Measurements from ENCODE around the gene FOXK2.
"Not testable (repeated sequence)": the region's sequence is repeated elsewhere in the genome, so short reads cannot be mapped to it uniquely, and the experiment has no call there.

Gene FOXK2

DNA sequence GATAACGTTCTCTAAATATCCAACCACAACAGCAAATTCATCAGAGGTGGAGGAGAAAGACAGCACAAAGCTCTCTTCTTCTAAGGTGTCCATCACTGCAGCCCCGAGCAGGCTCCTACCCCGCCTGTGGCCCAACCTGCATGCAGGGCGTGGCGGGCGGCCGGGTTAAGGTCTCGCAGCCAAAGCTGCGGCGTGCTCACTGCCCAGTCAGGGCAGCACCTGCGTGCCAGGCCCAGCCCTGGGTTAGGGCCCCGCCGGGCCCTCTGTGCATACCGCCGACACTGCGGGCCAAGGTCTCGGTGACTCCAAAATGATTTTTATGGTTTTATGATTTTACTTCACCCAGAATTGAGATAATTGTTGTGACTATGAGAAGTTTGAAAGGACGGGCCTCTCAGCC is 57.8 kb downstream of the FOXK2 start:
- no peak for TF ChIP-seq CREB5 (CRISPR knock-in tag; IDR thresholded peaks at IDR 0.05; ENCODE audit: low read depth)
- TF ChIP-seq PATZ1 (CRISPR knock-in tag; IDR thresholded peaks at IDR 0.05; ENCODE audit: borderline replicate concordance), result no peak
- no peak for TF ChIP-seq ZNF70 (CRISPR knock-in tag; IDR thresholded peaks at IDR 0.05)
- no peak for TF ChIP-seq OSR1 (CRISPR knock-in tag; IDR thresholded peaks at IDR 0.05)
- no peak for TF ChIP-seq ESRRG (CRISPR knock-in tag; IDR thresholded peaks at IDR 0.05)
- TF ChIP-seq CSDC2 (CRISPR knock-in tag; IDR thresholded peaks at IDR 0.05), result no peak
- TF ChIP-seq TSHZ2 (CRISPR knock-in tag; IDR thresholded peaks at IDR 0.05), result no peak
- no peak for TF ChIP-seq SNAI2 (CRISPR knock-in tag; IDR thresholded peaks at IDR 0.05)
- TF ChIP-seq, protein P1, sequence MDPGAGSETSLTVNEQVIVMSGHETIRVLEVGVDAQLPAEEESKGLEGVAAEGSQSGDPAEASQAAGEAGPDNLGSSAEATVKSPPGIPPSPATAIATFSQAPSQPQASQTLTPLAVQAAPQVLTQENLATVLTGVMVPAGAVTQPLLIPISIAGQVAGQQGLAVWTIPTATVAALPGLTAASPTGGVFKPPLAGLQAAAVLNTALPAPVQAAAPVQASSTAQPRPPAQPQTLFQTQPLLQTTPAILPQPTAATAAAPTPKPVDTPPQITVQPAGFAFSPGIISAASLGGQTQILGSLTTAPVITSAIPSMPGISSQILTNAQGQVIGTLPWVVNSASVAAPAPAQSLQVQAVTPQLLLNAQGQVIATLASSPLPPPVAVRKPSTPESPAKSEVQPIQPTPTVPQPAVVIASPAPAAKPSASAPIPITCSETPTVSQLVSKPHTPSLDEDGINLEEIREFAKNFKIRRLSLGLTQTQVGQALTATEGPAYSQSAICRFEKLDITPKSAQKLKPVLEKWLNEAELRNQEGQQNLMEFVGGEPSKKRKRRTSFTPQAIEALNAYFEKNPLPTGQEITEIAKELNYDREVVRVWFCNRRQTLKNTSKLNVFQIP (CRISPR knock-in tag; IDR thresholded peaks at IDR 0.05; ENCODE audit: borderline replicate concordance, low read depth), result no peak
- TF ChIP-seq ZNF8 (CRISPR knock-in tag; IDR thresholded peaks at IDR 0.05), result no peak
- no peak for TF ChIP-seq ISL1 (CRISPR knock-in tag; IDR thresholded peaks at IDR 0.05)
- no peak for TF ChIP-seq ZFP3 (CRISPR knock-in tag; IDR thresholded peaks at IDR 0.05)
- no peak for TF ChIP-seq ARNTL (CRISPR knock-in tag; IDR thresholded peaks at IDR 0.05; ENCODE audit: borderline replicate concordance, low read depth)
- no peak for TF ChIP-seq ZFP30 (CRISPR knock-in tag; IDR thresholded peaks at IDR 0.05)
- no peak for TF ChIP-seq ZNF565 (CRISPR knock-in tag; conservative IDR thresholded peaks at IDR 0.05; ENCODE audit: low read depth)
- no peak for TF ChIP-seq TCF4 (CRISPR knock-in tag; IDR thresholded peaks at IDR 0.05; ENCODE audit: borderline replicate concordance)
- TF ChIP-seq BACH2 (CRISPR knock-in tag; IDR thresholded peaks at IDR 0.05; ENCODE audit: borderline replicate concordance), result no peak
- TF ChIP-seq GLIS3 (CRISPR knock-in tag; IDR thresholded peaks at IDR 0.05), result no peak
- TF ChIP-seq ZC3H10 (CRISPR knock-in tag; IDR thresholded peaks at IDR 0.05), result no peak

GRCh38 chr17:82579969-82580368 is 60.4 kb downstream of the FOXK2 start:
- ATAC-seq, result not testable (repeated sequence)

More for the DNA sequence above, 57.8 kb downstream of the FOXK2 start:
- no peak for ATAC-seq

- ATAC-seq, result no peak
- no peak for TF ChIP-seq ZC3H10 (CRISPR knock-in tag; IDR thresholded peaks at IDR 0.05)
Measured at GRCh38 chr17:82582213-82582612, 62.7 kb downstream of the FOXK2 start.

DNA sequence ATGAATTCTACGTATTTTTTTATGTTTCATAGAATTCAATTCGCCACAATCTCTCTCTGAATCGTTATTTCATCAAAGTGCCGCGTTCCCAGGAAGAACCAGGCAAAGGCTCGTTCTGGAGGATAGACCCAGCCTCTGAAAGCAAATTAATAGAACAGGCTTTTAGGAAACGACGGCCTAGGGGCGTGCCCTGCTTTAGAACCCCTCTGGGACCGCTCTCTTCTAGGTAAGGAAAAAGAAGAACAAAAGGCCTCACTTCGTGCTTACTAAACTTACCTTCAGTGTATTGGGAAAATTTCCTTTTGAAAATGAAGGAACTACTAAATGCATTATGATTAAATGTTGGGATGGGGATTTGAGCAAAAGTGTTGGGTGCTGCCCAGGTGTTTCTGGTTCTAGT is 63.2 kb downstream of the FOXK2 start:
- TF ChIP-seq ESRRG (CRISPR knock-in tag; IDR thresholded peaks at IDR 0.05) (no peak), TSHZ2 (CRISPR knock-in tag; IDR thresholded peaks at IDR 0.05) (no peak), RARB (CRISPR knock-in tag; IDR thresholded peaks at IDR 0.05) (no peak), TOX (CRISPR knock-in tag; IDR thresholded peaks at IDR 0.05; ENCODE audit: borderline replicate concordance) (no peak), ZC3H10 (CRISPR knock-in tag; IDR thresholded peaks at IDR 0.05) (no peak), ZNF70 (CRISPR knock-in tag; IDR thresholded peaks at IDR 0.05) (no peak), ZNF565 (CRISPR knock-in tag; conservative IDR thresholded peaks at IDR 0.05; ENCODE audit: low read depth) (no peak), BACH2 (CRISPR knock-in tag; IDR thresholded peaks at IDR 0.05; ENCODE audit: borderline replicate concordance) (no peak), ARNTL (CRISPR knock-in tag; IDR thresholded peaks at IDR 0.05; ENCODE audit: borderline replicate concordance, low read depth) (no peak)
- no peak for ATAC-seq

Measured in SK-N-SH treated with all-trans-retinoic acid at 6 μM for 48 hours (cell line).